CD8-positive, alpha-beta memory T cell (primary cell): ENCODE data around the gene GARIN5A. TPM values are rescaled to one million over a fixed set of nuclear protein-coding genes. Genes with fewer than 3 reads are reported as not detected.
A peak's percentile ranks its signal among the peaks of the same experiment; 100 is the strongest.

Experiments
- CTCF ChIA-PET: fragments of 350-600 bp; sonication (Branson Sonifier 250); formaldehyde crosslinking; loops from one replicate; lab custom pipeline; 2021; ENCODE audit warnings: antibody characterized with exemption; lab: Charles Lee
- POLR2A ChIA-PET: fragments of 350-600 bp; sonication (Branson Sonifier 250); formaldehyde crosslinking; loops from one replicate; lab custom pipeline; 2021; ENCODE audit warnings: antibody characterized with exemption; lab: Charles Lee
- DNase-seq, 5 donors: peaks; one replicate each; pipeline versions ENCODE4 v3.0.0 to v3.0.0-alpha.2; 2020 to 2022; ENCODE audit warnings: mixed read lengths in 1 of 5
- H3K27ac ChIP-seq: one replicate; pipeline ENCODE4 v1.7.0; 2013; ENCODE audit warnings: low read depth, mild to moderate bottlenecking, low read length, moderate library complexity
- H3K27me3 ChIP-seq: 2 replicates; pipeline ENCODE4 v1.7.0; 2013; ENCODE audit warnings: low read length, mild to moderate bottlenecking; ENCODE audit not compliant: insufficient read depth, poor library complexity, severe bottlenecking
- H3K36me3 ChIP-seq: 2 replicates; pipeline ENCODE4 v1.7.0; 2013; ENCODE audit warnings: mild to moderate bottlenecking, low read length, moderate library complexity; ENCODE audit not compliant: insufficient read depth
- H3K4me1 ChIP-seq: 2 replicates; pipeline ENCODE4 v1.7.0; 2013; ENCODE audit warnings: mild to moderate bottlenecking, low read length, moderate library complexity; ENCODE audit not compliant: insufficient read depth
- H3K4me3 ChIP-seq: 2 replicates; pipeline ENCODE4 v1.7.0; 2013; ENCODE audit warnings: mild to moderate bottlenecking, low read length
- H3K9me3 ChIP-seq: 2 replicates; pipeline ENCODE4 v1.7.0; 2013; ENCODE audit warnings: mild to moderate bottlenecking, low read length
- H3K27ac Mint-ChIP-seq, 8 donors: one replicate each; pipeline ENCODE4 v1.8.0; 2020 to 2021; ENCODE audit warnings: mixed read lengths in 8 of 8, mild to moderate bottlenecking in 6 of 8, inconsistent platforms in 3 of 8, moderate library complexity in 3 of 8
- H3K27me3 Mint-ChIP-seq, 2 donors: one replicate each; pipeline ENCODE4 v1.8.0; 2020 to 2021; ENCODE audit warnings: mixed read lengths in 2 of 2, mild to moderate bottlenecking in 1 of 2, moderate library complexity in 1 of 2
- H3K36me3 Mint-ChIP-seq, 3 donors: one replicate each; pipeline ENCODE4 v1.8.0; 2020 to 2021; ENCODE audit warnings: mixed read lengths in 3 of 3, inconsistent platforms in 1 of 3, mild to moderate bottlenecking in 1 of 3
- H3K4me1 Mint-ChIP-seq, 3 donors: one replicate each; pipeline ENCODE4 v1.8.0; 2020 to 2021; ENCODE audit warnings: mixed read lengths in 3 of 3, inconsistent platforms in 1 of 3, mild to moderate bottlenecking in 1 of 3
- H3K4me3 Mint-ChIP-seq, 7 donors: one replicate each; pipeline ENCODE4 v1.8.0; 2020 to 2021; ENCODE audit warnings: mixed read lengths in 7 of 7, mild to moderate bottlenecking in 6 of 7, moderate library complexity in 4 of 7, inconsistent platforms in 2 of 7
- H3K9me3 Mint-ChIP-seq, 5 donors: one replicate each; pipeline ENCODE4 v1.8.0; 2020 to 2022; ENCODE audit warnings: mixed read lengths in 5 of 5, mild to moderate bottlenecking in 3 of 5, moderate library complexity in 2 of 5, inconsistent platforms in 1 of 5
- polyA plus RNA-seq: library from polyadenylated mRNA; unstranded; fragments of 300-500 nt; fragmentation: Illumina TruSeq; gene quantifications from one replicate; pipeline ENCODE4 v1.2.3, GENCODE V29; 2021
- total RNA-seq, 2 experiments: library from RNA; stranded (reverse); gene quantifications; one replicate each; pipeline ENCODE4 v1.2.3, GENCODE V29; 2021

The GARIN5A gene
- total and polyA plus RNA-seq, 3 experiments from 2014 or later: 0.33 to 0.97 (median 0.57) TPM

GRCh38 chr19:50422397-50423278 is 54.0 kb downstream of the GARIN5A start:
- DNase-seq: no peak
- Mint-ChIP-seq H3K36me3 (no peaks in the 10 kb centered on the region), H3K4me1 (peaks cover 7 to 12% (median 10%) of the 10 kb centered on the region in 3 donors), H3K27ac (no peak overlapping the region), H3K27me3 (peaks cover 22 to 41% of the 10 kb centered on the region in 2 donors), H3K9me3 (no peaks in the 10 kb centered on the region), H3K4me3 (no peak overlapping the region)
- Histone ChIP-seq H3K4me3 (no peak overlapping the region), H3K36me3 (no peaks in the 10 kb centered on the region), H3K9me3 (no peaks in the 10 kb centered on the region), H3K27me3 (peaks cover 11% of the 10 kb centered on the region), H3K4me1 (no peaks in the 10 kb centered on the region), H3K27ac (no peak overlapping the region)
- ChIA-PET CTCF (no interaction called here), POLR2A (interaction anchor here (0.6 kb wide), 1 partner anchor 56 kb away, joined by 4 read pairs; no protein-coding TSS in a partner anchor)

GRCh38 chr19:50420808-50421207 is 55.8 kb downstream of the GARIN5A start:
- no peak overlapping the region for H3K4me3 ChIP-seq
- H3K4me1 Mint-ChIP-seq: peaks cover 7 to 12% (median 10%) of the 10 kb centered on the region in 3 donors
- peaks cover 20 to 38% of the 10 kb centered on the region in 2 donors for H3K27me3 Mint-ChIP-seq
- CTCF ChIA-PET: no interaction called here
- no peaks in the 10 kb centered on the region for H3K4me1 ChIP-seq
- H3K36me3 ChIP-seq: no peaks in the 10 kb centered on the region
- H3K27ac Mint-ChIP-seq: no peak overlapping the region
- no peaks in the 10 kb centered on the region for H3K36me3 Mint-ChIP-seq
- no peak for DNase-seq
- H3K4me3 Mint-ChIP-seq: no peak overlapping the region
- no peak overlapping the region for H3K27ac ChIP-seq
- peaks cover 11% of the 10 kb centered on the region for H3K27me3 ChIP-seq
- no peaks in the 10 kb centered on the region for H3K9me3 ChIP-seq
- H3K9me3 Mint-ChIP-seq: no peaks in the 10 kb centered on the region
- POLR2A ChIA-PET: no interaction called here

DNA sequence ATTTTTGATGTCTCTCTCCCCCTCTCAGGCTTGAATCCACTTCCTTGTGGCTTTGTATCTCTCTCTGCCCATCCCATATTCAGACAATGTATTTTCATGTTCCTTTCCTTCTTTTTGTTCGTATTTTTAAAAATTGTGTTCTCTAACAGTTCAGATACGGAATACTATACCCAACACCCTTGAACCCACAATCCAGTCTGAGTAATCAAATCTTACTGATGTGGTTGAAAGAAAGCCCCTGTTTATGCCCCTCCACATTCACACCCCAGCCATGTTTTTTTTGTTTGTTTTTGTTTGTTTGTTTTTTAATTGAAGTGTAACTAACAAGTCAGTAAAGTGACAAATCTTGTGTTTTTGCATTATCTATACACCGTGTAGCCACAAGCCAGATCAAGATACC is 56.5 kb downstream of the GARIN5A start:
- no peaks in the 10 kb centered on the region for H3K36me3 Mint-ChIP-seq
- no peaks in the 10 kb centered on the region for H3K36me3 ChIP-seq
- H3K4me1 Mint-ChIP-seq: peaks cover 7 to 12% (median 10%) of the 10 kb centered on the region in 3 donors
- peak overlapping the region in 4 of 8 donors; percentile 16 to 64 (median 46) for H3K27ac Mint-ChIP-seq
- ChIA-PET CTCF (no interaction called here), POLR2A (no interaction called here)
- peaks cover 11% of the 10 kb centered on the region for H3K27me3 ChIP-seq
- H3K27me3 Mint-ChIP-seq: peaks cover 19 to 38% of the 10 kb centered on the region in 2 donors
- H3K4me1 ChIP-seq: no peaks in the 10 kb centered on the region
- H3K27ac ChIP-seq: no peak overlapping the region
- DNase-seq: no peak
- H3K4me3 Mint-ChIP-seq: peak overlapping the region in 1 of 7 donors; percentile 44
- no peaks in the 10 kb centered on the region for H3K9me3 Mint-ChIP-seq
- no peaks in the 10 kb centered on the region for H3K9me3 ChIP-seq
- no peak overlapping the region for H3K4me3 ChIP-seq

DNA sequence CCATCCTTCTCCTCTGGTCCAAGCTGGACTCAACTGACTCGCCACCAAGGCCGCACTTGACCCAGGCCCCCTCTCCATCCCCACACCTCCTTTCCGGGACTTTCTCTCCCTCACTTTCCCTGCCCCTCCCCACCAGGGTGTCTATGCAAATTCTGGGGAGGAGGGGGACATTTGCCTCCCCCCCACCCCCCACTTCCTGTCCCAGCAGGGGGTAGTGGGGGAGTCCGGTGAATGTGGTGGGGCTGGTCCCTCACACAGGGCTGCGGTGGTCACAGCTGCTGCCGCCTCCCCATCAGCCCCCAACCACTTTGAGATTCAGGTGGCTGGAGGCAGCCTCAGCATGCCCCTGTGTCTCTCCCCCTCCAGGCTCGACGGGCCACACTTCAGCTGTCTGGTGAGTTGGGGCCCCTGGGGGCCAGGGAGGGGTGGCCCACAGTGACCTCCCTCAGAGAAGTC is 57.0 kb downstream of the GARIN5A start:
- Histone ChIP-seq H3K27ac (no peak overlapping the region), H3K27me3 (peaks cover 11% of the 10 kb centered on the region), H3K4me1 (no peaks in the 10 kb centered on the region), H3K9me3 (no peaks in the 10 kb centered on the region), H3K36me3 (no peaks in the 10 kb centered on the region), H3K4me3 (no peak overlapping the region)
- POLR2A ChIA-PET: no interaction called here
- DNase-seq: no peak
- CTCF ChIA-PET: interaction anchor here (1.2 kb wide), 1 partner anchor 62 kb away, joined by 3 read pairs; no protein-coding TSS in a partner anchor
- no peaks in the 10 kb centered on the region for H3K36me3 Mint-ChIP-seq
- peaks cover 19 to 38% of the 10 kb centered on the region in 2 donors for H3K27me3 Mint-ChIP-seq
- peaks cover 7 to 12% (median 10%) of the 10 kb centered on the region in 3 donors for H3K4me1 Mint-ChIP-seq
- H3K27ac Mint-ChIP-seq: peak overlapping the region in 4 of 8 donors; percentile 16 to 66 (median 42)
- no peaks in the 10 kb centered on the region for H3K9me3 Mint-ChIP-seq
- H3K4me3 Mint-ChIP-seq: no peak overlapping the region

GRCh38 chr19:50419022-50419579 is 57.5 kb downstream of the GARIN5A start:
- H3K4me3 ChIP-seq: no peak overlapping the region
- DNase-seq: no peak
- Mint-ChIP-seq H3K9me3 (no peaks in the 10 kb centered on the region), H3K36me3 (peaks cover 0 to 1% (median 0%) of the 10 kb centered on the region in 3 donors), H3K27ac (peak overlapping the region in 3 of 8 donors; percentile 25 to 66 (median 60)), H3K4me1 (peaks cover 7 to 12% (median 10%) of the 10 kb centered on the region in 3 donors), H3K27me3 (peaks cover 19 to 36% of the 10 kb centered on the region in 2 donors), H3K4me3 (peak overlapping the region in 1 of 7 donors; percentile 51)
- H3K36me3 ChIP-seq: no peaks in the 10 kb centered on the region
- ChIA-PET POLR2A (no interaction called here), CTCF (interaction anchor here (1.2 kb wide), 1 partner anchor 62 kb away, joined by 3 read pairs; no protein-coding TSS in a partner anchor)
- no peak overlapping the region for H3K27ac ChIP-seq
- H3K27me3 ChIP-seq: peaks cover 11% of the 10 kb centered on the region
- H3K4me1 ChIP-seq: no peaks in the 10 kb centered on the region
- no peaks in the 10 kb centered on the region for H3K9me3 ChIP-seq

DNA sequence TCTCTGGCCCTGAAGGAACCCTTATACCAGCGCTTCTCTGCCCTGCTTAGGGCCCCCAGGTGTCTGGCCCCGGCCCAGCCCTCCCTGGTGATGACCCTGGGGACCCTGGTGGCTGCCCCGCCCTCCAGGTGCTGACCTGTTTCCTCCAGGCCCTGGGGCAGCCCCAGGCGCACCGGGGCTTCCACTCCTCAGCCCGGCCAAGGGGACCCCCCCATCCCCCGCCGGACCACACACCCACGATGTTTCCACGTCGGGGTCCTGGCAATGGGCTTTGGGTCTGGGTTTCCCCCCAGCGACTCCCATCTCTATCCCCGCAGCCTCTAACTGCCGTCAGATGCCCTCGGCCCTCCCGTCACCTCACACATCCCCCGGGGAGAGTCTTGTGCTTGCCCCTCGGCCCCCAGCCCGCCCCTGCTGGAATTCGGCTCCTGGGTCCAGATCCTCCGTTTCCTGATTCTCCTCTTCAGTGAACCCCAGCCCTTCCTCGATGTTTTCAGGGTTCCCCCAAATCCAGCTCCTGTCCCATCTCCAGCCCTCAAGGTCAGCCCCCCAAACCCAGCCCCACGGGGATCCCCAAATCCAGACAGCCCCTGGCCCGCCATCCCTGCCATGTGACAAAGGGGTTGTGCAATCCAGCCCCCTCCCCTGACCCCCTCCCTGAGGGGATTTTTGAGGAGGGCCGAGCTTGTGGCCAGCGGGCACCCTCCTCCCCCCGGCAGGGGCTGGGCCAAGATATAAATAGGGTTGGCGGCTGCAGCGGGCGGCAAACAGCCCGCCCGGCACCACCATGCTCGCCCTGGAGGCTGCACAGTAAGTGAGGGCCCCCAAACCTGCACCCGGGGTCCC is 58.2 kb downstream of the GARIN5A start, which contains the start of gene SPIB:
SPIB (plus strand) TSS at position 763 of the 846 bp plus-strand sequence; CDS start at position 788, 25 bp downstream.
- Mint-ChIP-seq H3K4me3 (peak within 1 kb of the TSS in 1 of 7 donors; percentile 51), H3K4me1 (peaks cover 7 to 12% (median 10%) of the 10 kb centered on the region in 3 donors), H3K27me3 (peaks cover 18 to 29% of the 10 kb centered on the region in 2 donors), H3K27ac (peak within 1 kb of the TSS in 3 of 8 donors; percentile 25 to 66 (median 60)), H3K36me3 (peaks cover 0 to 1% (median 0%) of the 10 kb centered on the region in 3 donors), H3K9me3 (no peaks in the 10 kb centered on the region)
- Histone ChIP-seq H3K36me3 (no peaks in the 10 kb centered on the region), H3K4me1 (no peaks in the 10 kb centered on the region), H3K27me3 (peaks cover 11% of the 10 kb centered on the region), H3K9me3 (no peaks in the 10 kb centered on the region), H3K4me3 (no peak within 1 kb of the TSS), H3K27ac (no peak within 1 kb of the TSS)
- no peak for DNase-seq
- ChIA-PET POLR2A (no interaction called here), CTCF (interaction anchor here (1.2 kb wide), 1 partner anchor 61 kb away, joined by 3 read pairs; no protein-coding TSS in a partner anchor)
